ENCODE data around the gene TMEM163. TPM values are rescaled to one million over a fixed set of nuclear protein-coding genes. Genes with fewer than 3 reads are reported as not detected.

TMEM163 gene
- total RNA-seq, 1 experiment from 2014 or later: 0.94 TPM

- TF ChIP-seq NFE2L1 (CRISPR knock-in tag; IDR thresholded peaks at IDR 0.05) (no peak), TEAD1 (CRISPR knock-in tag; IDR thresholded peaks at IDR 0.05) (no peak), E2F5 (CRISPR knock-in tag; IDR thresholded peaks at IDR 0.05) (no peak), ZNF219 (CRISPR knock-in tag; IDR thresholded peaks at IDR 0.05; ENCODE audit: borderline replicate concordance) (no peak), ZNF232 (CRISPR knock-in tag; IDR thresholded peaks at IDR 0.05) (no peak), ELF4 (CRISPR knock-in tag; IDR thresholded peaks at IDR 0.05; ENCODE audit: low read depth) (no peak), NFATC4 (CRISPR knock-in tag; IDR thresholded peaks at IDR 0.05) (no peak), ATF1 (CRISPR knock-in tag; IDR thresholded peaks at IDR 0.05) (no peak), OVOL2 (CRISPR knock-in tag; IDR thresholded peaks at IDR 0.05; ENCODE audit: borderline replicate concordance) (no peak), ZNF416 (CRISPR knock-in tag; IDR thresholded peaks at IDR 0.05) (no peak), TCF7 (CRISPR knock-in tag; IDR thresholded peaks at IDR 0.05; ENCODE audit: low read depth) (no peak), ZNF396 (CRISPR knock-in tag; IDR thresholded peaks at IDR 0.05; ENCODE audit: borderline replicate concordance) (no peak), TEAD4 (CRISPR knock-in tag; IDR thresholded peaks at IDR 0.05) (no peak), ZNF317 (CRISPR knock-in tag; IDR thresholded peaks at IDR 0.05; ENCODE audit: borderline replicate concordance, low read depth) (no peak)
- H3K36me3 Mint-ChIP-seq: no peaks in the 10 kb centered on the region
- no peak overlapping the region for H3K27ac Mint-ChIP-seq
- peaks cover 3% of the 10 kb centered on the region for H3K4me1 Mint-ChIP-seq
- DNase-seq (ENCODE audit: low spot score): no peak
- ChIA-PET POLR2A (interaction anchor here (0.6 kb wide), 1 partner anchor 121 kb away, joined by 3 read pairs; no protein-coding TSS in a partner anchor), CTCF (no interaction called here)
- peaks cover 7% of the 10 kb centered on the region for H3K9me3 Mint-ChIP-seq
- no peak for ATAC-seq
- no peak overlapping the region for H3K4me3 Mint-ChIP-seq
- no peaks in the 10 kb centered on the region for H3K27me3 Mint-ChIP-seq (ENCODE audit: low read depth)
Measured at GRCh38 chr2:134662751-134663150, 56.0 kb downstream of the TMEM163 start.

- Mint-ChIP-seq H3K4me1 (peaks cover 18% of the 10 kb centered on the region), H3K27ac (no peak overlapping the region), H3K9me3 (peaks cover 19% of the 10 kb centered on the region), H3K27me3 (ENCODE audit: low read depth) (no peaks in the 10 kb centered on the region), H3K4me3 (no peak overlapping the region), H3K36me3 (peaks cover 14% of the 10 kb centered on the region)
- ATAC-seq (no peak), DNase-seq (ENCODE audit: low spot score) (no peak)
- CTCF ChIA-PET: interaction anchor here (1.4 kb wide), 1 partner anchor 191 kb away, joined by 3 read pairs; no protein-coding TSS in a partner anchor
- POLR2A ChIA-PET: no interaction called here
- TF ChIP-seq FOXP4 (CRISPR knock-in tag; IDR thresholded peaks at IDR 0.05) (no peak), ZNF671 (CRISPR knock-in tag; IDR thresholded peaks at IDR 0.05) (no peak), NR1H2 (CRISPR knock-in tag; IDR thresholded peaks at IDR 0.05) (no peak), USF2 (CRISPR knock-in tag; IDR thresholded peaks at IDR 0.05) (no peak), NFE2L1 (CRISPR knock-in tag; IDR thresholded peaks at IDR 0.05) (no peak), SOX15 (CRISPR knock-in tag; IDR thresholded peaks at IDR 0.05) (no peak), SP1 (CRISPR knock-in tag; conservative IDR thresholded peaks at IDR 0.05) (no peak), ELF4 (CRISPR knock-in tag; IDR thresholded peaks at IDR 0.05; ENCODE audit: low read depth) (no peak), CBFB (CRISPR knock-in tag; IDR thresholded peaks at IDR 0.05; ENCODE audit: low read depth) (no peak), NR3C1 (CRISPR knock-in tag; conservative IDR thresholded peaks at IDR 0.05; ENCODE audit: low read depth) (no peak), ZNF532 (CRISPR knock-in tag; IDR thresholded peaks at IDR 0.05; ENCODE audit: borderline replicate concordance) (no peak), MXD4 (CRISPR knock-in tag; IDR thresholded peaks at IDR 0.05; ENCODE audit: borderline replicate concordance) (no peak)
Measured at GRCh38 chr2:134660626-134661402, 58.0 kb downstream of the TMEM163 start.

Data from WTC11 (cell line).